ENCODE measurements around the gene TMEM123.
"Not testable (repeated sequence)": the region's sequence is repeated elsewhere in the genome, so short reads cannot be mapped to it uniquely, and the experiment has no call there.

The TMEM123 gene

GRCh38 chr11:102449651-102450570 lies 2.7 kb downstream of the TMEM123 start:
- DNase-seq (ENCODE audit: low read depth in 3 of 3, low spot score in 1 of 3), result no peak

- DNase-seq (ENCODE audit: low read depth in 3 of 3, low spot score in 1 of 3), result no peak
Measured at GRCh38 chr11:102448869-102449224, 3.7 kb downstream of the TMEM123 start.

- DNase-seq (ENCODE audit: low read depth in 3 of 3, low spot score in 1 of 3), result no peak
Measured at GRCh38 chr11:102447941-102448868, 4.4 kb downstream of the TMEM123 start.

- no peak for DNase-seq (ENCODE audit: low read depth in 3 of 3, low spot score in 1 of 3)
Measured at GRCh38 chr11:102447193-102447592, 5.4 kb downstream of the TMEM123 start.

GRCh38 chr11:102446606-102447005 lies 6.0 kb downstream of the TMEM123 start:
- DNase-seq (ENCODE audit: low read depth in 3 of 3, low spot score in 1 of 3), result no peak

GRCh38 chr11:102444693-102445092 lies 7.9 kb downstream of the TMEM123 start:
- not testable (repeated sequence) for DNase-seq (ENCODE audit: low read depth in 3 of 3, low spot score in 1 of 3)

GRCh38 chr11:102444142-102444541 lies 8.4 kb downstream of the TMEM123 start:
- not testable (repeated sequence) for DNase-seq (ENCODE audit: low read depth in 3 of 3, low spot score in 1 of 3)

GRCh38 chr11:102439063-102439363 lies 13.6 kb downstream of the TMEM123 start:
- DNase-seq (ENCODE audit: low read depth in 3 of 3, low spot score in 1 of 3), result not testable (repeated sequence)

GRCh38 chr11:102438311-102439062 lies 14.1 kb downstream of the TMEM123 start:
- DNase-seq (ENCODE audit: low read depth in 3 of 3, low spot score in 1 of 3), result no peak

GRCh38 chr11:102437727-102438126 lies 14.8 kb downstream of the TMEM123 start:
- DNase-seq (ENCODE audit: low read depth in 3 of 3, low spot score in 1 of 3), result no peak

GRCh38 chr11:102436976-102437375 lies 15.6 kb downstream of the TMEM123 start:
- no peak for DNase-seq (ENCODE audit: low read depth in 3 of 3, low spot score in 1 of 3)

GRCh38 chr11:102436561-102436960 lies 16.0 kb downstream of the TMEM123 start:
- DNase-seq (ENCODE audit: low read depth in 3 of 3, low spot score in 1 of 3), result no peak

- no peak for DNase-seq (ENCODE audit: low read depth in 3 of 3, low spot score in 1 of 3)
Measured at GRCh38 chr11:102435688-102436087, 16.9 kb downstream of the TMEM123 start.

- not testable (repeated sequence) for DNase-seq (ENCODE audit: low read depth in 3 of 3, low spot score in 1 of 3)
Measured at GRCh38 chr11:102433571-102433970, 19.0 kb downstream of the TMEM123 start.

GRCh38 chr11:102432560-102432959 lies 20.0 kb downstream of the TMEM123 start:
- not testable (repeated sequence) for DNase-seq (ENCODE audit: low read depth in 3 of 3, low spot score in 1 of 3)

GRCh38 chr11:102431404-102431803 lies 21.2 kb downstream of the TMEM123 start:
- DNase-seq (ENCODE audit: low read depth in 3 of 3, low spot score in 1 of 3), result no peak

GRCh38 chr11:102430158-102430836 lies 22.3 kb downstream of the TMEM123 start:
- no peak for DNase-seq (ENCODE audit: low read depth in 3 of 3, low spot score in 1 of 3)

- DNase-seq (ENCODE audit: low read depth in 3 of 3, low spot score in 1 of 3), result no peak
Measured at GRCh38 chr11:102429691-102430090, 22.9 kb downstream of the TMEM123 start.

GRCh38 chr11:102429226-102429625 lies 23.3 kb downstream of the TMEM123 start:
- no peak for DNase-seq (ENCODE audit: low read depth in 3 of 3, low spot score in 1 of 3)

GRCh38 chr11:102428696-102429095 lies 23.9 kb downstream of the TMEM123 start:
- DNase-seq (ENCODE audit: low read depth in 3 of 3, low spot score in 1 of 3), result no peak

- no peak for DNase-seq (ENCODE audit: low read depth in 3 of 3, low spot score in 1 of 3)
Measured at GRCh38 chr11:102427068-102427467, 25.5 kb downstream of the TMEM123 start.

All from stimulated activated CD4-positive, alpha-beta T cell treated with anti-CD3 and anti-CD28 coated beads, TNF-alpha, amount 100 ng/mL, for 1 hour (primary cell).